Measurements from ENCODE around the gene SPATA46. TPM values are rescaled to one million over a fixed set of nuclear protein-coding genes. Genes with fewer than 3 reads are reported as not detected.

SPATA46 gene
- total RNA-seq, 1 donor from 2014 or later = not detected

- no peaks in the 10 kb centered on the region for H3K4me1 ChIP-seq
- TF ChIP-seq CTCF (IDR thresholded peaks at IDR 0.05; ENCODE audit: borderline replicate concordance) = no peak
- no peaks in the 10 kb centered on the region for H3K36me3 ChIP-seq
- intact Hi-C loops (cut with micrococcal nuclease) = no loop called here
- H3K4me3 ChIP-seq = no peak overlapping the region
- H3K27me3 ChIP-seq (ENCODE audit: low read depth) = no peaks in the 10 kb centered on the region
- H3K27ac ChIP-seq (replicated peaks) = no peak overlapping the region
- no peaks in the 10 kb centered on the region for H3K9me3 ChIP-seq (replicated peaks)
- no peak for DNase-seq
These were observed 6.9 kb upstream of the SPATA46 start for GRCh38 chr1:162383516-162383915.

GRCh38 chr1:162383091-162383490 lies 6.4 kb upstream of the SPATA46 start:
- Histone ChIP-seq H3K4me3 (no peak overlapping the region), H3K27ac (replicated peaks) (no peak overlapping the region), H3K9me3 (replicated peaks) (no peaks in the 10 kb centered on the region), H3K36me3 (no peaks in the 10 kb centered on the region), H3K27me3 (ENCODE audit: low read depth) (no peaks in the 10 kb centered on the region), H3K4me1 (no peaks in the 10 kb centered on the region)
- TF ChIP-seq CTCF (IDR thresholded peaks at IDR 0.05; ENCODE audit: borderline replicate concordance) = no peak
- no peak for DNase-seq
- intact Hi-C loops (cut with micrococcal nuclease) = no loop called here

- Histone ChIP-seq H3K4me1 (no peaks in the 10 kb centered on the region), H3K4me3 (no peak overlapping the region), H3K36me3 (no peaks in the 10 kb centered on the region), H3K9me3 (replicated peaks) (no peaks in the 10 kb centered on the region), H3K27ac (replicated peaks) (no peak overlapping the region), H3K27me3 (ENCODE audit: low read depth) (no peaks in the 10 kb centered on the region)
- no peak for DNase-seq
- intact Hi-C loops (cut with micrococcal nuclease) = no loop called here
- TF ChIP-seq CTCF (IDR thresholded peaks at IDR 0.05; ENCODE audit: borderline replicate concordance) = no peak
These were observed 5.5 kb upstream of the SPATA46 start for GRCh38 chr1:162381941-162382750.

- H3K27ac ChIP-seq (replicated peaks) = no peak within 1 kb of the TSS
- H3K4me1 ChIP-seq = no peaks in the 10 kb centered on the region
- no peak within 1 kb of the TSS for H3K4me3 ChIP-seq
- no peaks in the 10 kb centered on the region for H3K27me3 ChIP-seq (ENCODE audit: low read depth)
- DNase-seq = no peak
- H3K9me3 ChIP-seq (replicated peaks) = no peaks in the 10 kb centered on the region
- H3K36me3 ChIP-seq = no peaks in the 10 kb centered on the region
- intact Hi-C loops (cut with micrococcal nuclease) = no loop called here
- no peak for TF ChIP-seq CTCF (IDR thresholded peaks at IDR 0.05; ENCODE audit: borderline replicate concordance)
These were observed 4.7 kb upstream of the SPATA46 start, which contains the start of gene C1orf226 for GRCh38 chr1:162381383-162381782. C1orf226 (plus strand) TSS chr1:162381728; CDS start chr1:162381902, 174 bp downstream.

- Histone ChIP-seq H3K9me3 (replicated peaks) (no peaks in the 10 kb centered on the region), H3K27ac (replicated peaks) (no peak overlapping the region), H3K36me3 (no peaks in the 10 kb centered on the region), H3K4me3 (no peak overlapping the region), H3K4me1 (no peaks in the 10 kb centered on the region), H3K27me3 (ENCODE audit: low read depth) (no peaks in the 10 kb centered on the region)
- no peak for DNase-seq
- intact Hi-C loops (cut with micrococcal nuclease) = no loop called here
- TF ChIP-seq CTCF (IDR thresholded peaks at IDR 0.05; ENCODE audit: borderline replicate concordance) = no peak
These were observed 3.6 kb upstream of the SPATA46 start for GRCh38 chr1:162380061-162380846.

Data from left ventricle myocardium inferior (tissue), 1 donor.